Fibroblast of gingiva (primary cell): ENCODE measurements around the gene ELAVL2.
"Not testable (repeated sequence)": the region's sequence is repeated elsewhere in the genome, so short reads cannot be mapped to it uniquely, and the experiment has no call there.

Experiments used
- DNase-seq: peaks from one replicate; pipeline ENCODE4 v3.0.0-alpha.2; 2011; ENCODE audit warnings: low read depth

The ELAVL2 gene

GRCh38 chr9:23723048-23723447 lies 103.0 kb downstream of the ELAVL2 start:
- DNase-seq = not testable (repeated sequence)

DNA sequence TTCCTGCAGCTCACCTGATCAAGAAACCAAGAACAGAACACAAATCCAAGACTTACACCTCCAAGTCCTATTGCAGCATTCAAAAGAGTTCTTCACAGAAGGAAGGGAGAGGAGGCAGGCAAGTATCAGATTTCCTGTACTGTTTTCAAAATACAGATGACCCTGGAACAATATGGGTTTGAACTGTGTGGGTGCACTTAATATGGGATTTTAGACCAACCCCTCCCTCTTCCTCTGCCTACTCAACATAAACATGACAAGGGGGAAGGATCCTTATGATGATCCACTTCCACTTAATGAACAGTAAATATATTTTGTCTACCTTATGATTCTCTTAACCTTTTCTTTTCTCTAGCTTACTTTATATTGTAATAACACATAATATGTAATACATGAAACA lies 104.6 kb downstream of the ELAVL2 start:
- DNase-seq = no peak

- no peak for DNase-seq
Measured at GRCh38 chr9:23717505-23717904, 108.5 kb downstream of the ELAVL2 start.

GRCh38 chr9:23707249-23707648 lies 118.8 kb downstream of the ELAVL2 start:
- DNase-seq = no peak

- DNase-seq = no peak
Measured at GRCh38 chr9:23702311-23702922, 123.6 kb downstream of the ELAVL2 start.

- no peak for DNase-seq
Measured at GRCh38 chr9:23701291-23701690, 124.7 kb downstream of the ELAVL2 start.

GRCh38 chr9:23700359-23700758 lies 125.7 kb downstream of the ELAVL2 start:
- DNase-seq = no peak

DNA sequence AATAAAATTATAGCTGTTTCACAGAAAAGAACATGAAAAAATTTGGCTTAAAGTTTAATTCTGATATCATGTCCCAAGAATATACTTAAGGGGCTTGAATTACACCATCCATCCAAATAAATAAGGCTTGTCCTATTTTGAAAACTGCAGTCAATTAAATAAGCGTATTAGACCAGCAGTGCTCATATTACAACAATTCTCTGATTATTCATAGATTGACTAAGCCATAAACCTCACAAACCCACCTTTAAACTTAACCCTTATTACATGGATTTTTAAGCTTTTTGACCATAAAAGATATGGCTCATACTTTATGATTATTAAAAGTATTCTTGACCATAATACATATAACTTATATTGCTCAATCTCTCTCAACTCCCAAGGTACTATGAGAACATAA lies 127.9 kb downstream of the ELAVL2 start:
- DNase-seq = no peak

DNA sequence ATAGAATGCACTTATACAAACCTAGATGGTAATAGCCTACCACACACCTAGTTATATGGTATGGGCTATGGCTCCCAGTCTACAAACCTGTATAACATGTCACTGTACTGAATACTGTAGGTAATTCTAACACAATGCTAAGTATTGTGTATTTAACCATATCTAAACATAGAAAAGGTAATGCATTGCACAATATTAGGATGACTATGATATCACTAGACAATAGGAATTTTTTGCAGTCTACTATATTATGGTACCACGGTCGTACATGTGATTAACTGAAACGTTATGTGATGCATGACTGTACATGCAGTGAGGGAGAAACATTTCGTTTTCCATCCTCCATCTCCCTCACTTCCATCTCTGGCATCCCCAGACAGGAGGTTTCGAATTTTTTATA lies 130.5 kb downstream of the ELAVL2 start:
- no peak for DNase-seq

DNA sequence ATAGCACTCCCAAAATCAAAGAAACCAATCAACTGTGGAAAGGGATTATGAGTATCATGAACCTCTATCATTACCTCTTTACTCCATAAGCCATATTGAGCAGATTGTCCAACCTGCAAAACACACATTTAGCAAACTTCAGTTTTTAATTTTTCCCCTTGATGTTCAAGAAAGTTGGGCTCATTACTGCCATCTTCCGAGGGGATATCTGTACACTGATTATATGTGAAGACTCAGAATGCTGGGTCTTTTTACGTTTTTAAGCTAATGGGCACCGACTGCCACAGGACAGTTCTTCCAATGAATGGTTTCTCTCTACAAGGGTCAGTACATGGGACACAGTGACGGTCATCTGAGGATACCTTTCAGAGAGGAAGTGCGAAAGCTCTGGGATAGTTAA lies 132.7 kb downstream of the ELAVL2 start:
- no peak for DNase-seq

DNA sequence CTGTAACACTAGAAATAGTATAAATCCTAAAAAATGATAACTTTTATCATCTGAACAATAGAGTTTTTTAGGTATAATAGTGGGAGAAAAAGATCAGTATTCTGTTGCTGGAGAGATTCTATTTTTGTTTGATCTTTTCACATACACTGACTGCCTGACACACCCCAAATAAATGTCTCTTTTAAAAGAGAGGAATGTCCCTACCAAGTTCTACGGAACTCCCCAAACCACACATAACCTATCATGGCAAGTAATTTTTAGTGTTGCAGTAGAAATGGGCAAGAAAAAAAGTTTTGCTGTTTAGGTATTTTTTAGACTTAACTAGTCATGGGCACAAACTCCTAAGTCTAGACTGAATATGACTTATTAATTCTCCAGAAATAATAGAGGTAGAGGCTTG lies 139.1 kb downstream of the ELAVL2 start:
- no peak for DNase-seq

- no peak for DNase-seq
Measured at GRCh38 chr9:23686257-23686656, 139.8 kb downstream of the ELAVL2 start.

DNA sequence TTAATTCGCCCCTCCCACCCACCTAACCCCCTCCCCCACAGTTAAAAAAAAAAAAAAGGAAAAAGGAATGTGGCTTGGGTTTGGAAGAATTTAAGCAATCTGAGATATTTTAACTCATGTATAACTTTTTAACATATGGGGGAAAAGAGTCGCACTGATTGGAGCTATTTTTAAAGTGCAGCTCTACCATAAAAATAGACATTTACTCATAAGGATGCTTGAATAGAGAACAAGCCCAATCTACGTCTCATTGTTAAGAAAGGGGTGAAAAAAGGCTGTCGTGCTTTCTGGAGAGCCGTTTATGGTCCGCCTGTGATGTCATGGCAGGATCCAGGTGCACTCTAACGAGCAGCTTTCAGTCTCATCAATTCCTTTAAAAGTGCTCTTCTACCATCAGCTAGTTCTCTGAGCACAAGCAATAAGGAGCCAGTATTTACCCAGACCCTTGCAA lies 142.4 kb downstream of the ELAVL2 start:
- no peak for DNase-seq

- DNase-seq = no peak
Measured at GRCh38 chr9:23682891-23683431, 143.1 kb downstream of the ELAVL2 start.

DNA sequence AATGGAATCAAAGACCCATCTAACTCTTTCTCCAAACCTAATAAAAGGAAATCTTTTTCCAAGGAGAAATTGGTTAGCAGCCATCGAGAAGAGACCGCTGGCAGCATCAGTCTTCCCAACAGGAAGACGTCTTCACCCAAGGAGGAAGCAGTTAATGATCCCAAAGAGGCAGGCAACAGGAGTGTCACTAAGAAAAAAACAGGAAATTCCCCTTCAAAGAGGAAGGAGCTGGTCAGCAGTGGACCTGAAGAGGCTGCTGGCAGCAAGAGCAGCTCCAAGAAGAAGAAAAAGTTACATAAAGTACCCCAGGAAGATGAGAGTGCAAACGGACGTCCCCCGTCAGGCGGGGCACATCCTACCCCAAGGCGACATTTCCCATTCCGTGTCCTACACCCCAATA lies 143.7 kb downstream of the ELAVL2 start:
- DNase-seq = no peak

DNA sequence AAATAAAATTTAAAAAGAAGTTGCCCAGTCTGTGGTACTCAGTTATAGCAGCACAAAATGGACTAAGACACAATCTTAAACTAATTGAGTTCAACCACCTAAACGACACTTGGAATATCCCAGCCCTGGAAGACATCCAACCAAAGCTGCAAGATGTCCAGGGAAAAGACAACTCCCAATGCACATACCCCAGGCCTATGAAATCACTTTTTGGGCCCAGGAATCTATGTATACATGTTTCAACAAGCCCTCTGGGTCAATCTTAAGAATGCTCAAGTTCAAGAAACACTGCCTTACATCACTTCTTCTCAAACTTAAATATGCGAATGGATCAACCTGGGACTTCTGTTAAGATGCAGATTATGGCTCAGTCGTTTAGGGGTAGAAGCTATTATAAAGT lies 148.6 kb downstream of the ELAVL2 start:
- DNase-seq = no peak

DNA sequence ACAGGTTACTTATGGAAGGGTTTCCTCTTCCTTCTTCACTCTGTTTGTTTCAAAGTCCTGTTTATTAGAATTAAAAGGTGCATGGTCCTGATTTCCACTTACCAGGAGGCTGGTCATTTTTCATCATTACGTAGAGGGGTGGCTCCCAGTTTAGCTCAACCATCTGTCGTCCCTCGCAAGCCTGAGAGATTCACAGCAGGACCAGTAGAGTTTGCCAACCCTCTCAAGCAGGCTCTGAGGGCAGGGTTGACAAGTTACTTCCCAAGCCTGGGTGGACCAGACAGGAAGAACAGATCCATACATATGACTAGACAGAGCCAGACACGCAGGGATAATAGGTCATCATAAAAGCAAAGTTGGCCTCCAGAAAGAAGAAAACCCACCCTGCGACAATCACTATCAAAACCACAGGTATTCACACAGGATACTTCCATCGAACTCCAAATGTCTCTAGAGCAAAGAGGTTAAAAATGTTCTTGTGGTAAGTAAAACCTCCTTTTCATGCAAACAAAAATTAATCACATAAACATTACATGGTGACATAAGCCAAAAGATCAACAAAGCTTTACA lies 151.9 kb downstream of the ELAVL2 start:
- DNase-seq = no peak

DNA sequence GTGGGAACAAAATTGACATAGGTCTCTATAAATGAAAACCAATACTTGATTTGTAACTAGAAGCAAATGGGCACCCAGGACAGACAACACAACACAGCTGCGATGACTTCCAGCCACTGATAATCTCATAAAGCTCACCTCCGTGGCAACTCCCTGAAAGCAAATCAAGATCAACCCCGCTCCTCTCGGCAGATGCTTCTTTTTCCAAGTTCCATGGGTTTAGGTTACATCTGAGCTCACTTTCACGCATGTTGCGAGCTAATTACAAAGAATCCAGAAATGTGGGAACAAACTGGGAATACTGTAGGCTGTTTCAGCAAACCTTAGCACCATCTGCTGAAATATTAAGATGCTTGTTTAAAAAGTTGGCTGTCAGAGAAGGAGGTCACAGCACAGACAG lies 153.9 kb downstream of the ELAVL2 start:
- no peak for DNase-seq

- no peak for DNase-seq
Measured at GRCh38 chr9:23669776-23670175, 156.3 kb downstream of the ELAVL2 start.

DNA sequence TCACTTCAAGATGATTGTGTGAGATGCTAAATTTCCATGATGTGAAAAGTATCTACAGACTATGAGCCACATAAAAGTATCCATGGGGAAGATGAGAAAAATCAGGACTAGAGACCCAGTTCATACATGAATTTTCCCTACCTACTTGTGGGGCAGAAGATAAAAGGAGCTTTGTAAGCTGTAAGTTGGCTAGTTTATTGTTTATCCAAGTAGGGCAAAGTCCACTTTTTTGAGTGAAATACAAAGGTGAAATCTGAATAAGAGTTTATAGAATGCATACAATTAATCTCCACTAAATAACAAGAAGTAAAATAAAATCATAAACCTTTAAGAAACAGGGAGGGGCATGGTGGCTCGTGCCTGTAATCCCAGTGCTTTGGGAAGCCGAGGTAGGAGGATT lies 160.4 kb downstream of the ELAVL2 start:
- DNase-seq = no peak

- DNase-seq = no peak
Measured at GRCh38 chr9:23665051-23665450, 161.0 kb downstream of the ELAVL2 start.

- no peak for DNase-seq
Measured at GRCh38 chr9:23663946-23664345, 162.1 kb downstream of the ELAVL2 start.

DNA sequence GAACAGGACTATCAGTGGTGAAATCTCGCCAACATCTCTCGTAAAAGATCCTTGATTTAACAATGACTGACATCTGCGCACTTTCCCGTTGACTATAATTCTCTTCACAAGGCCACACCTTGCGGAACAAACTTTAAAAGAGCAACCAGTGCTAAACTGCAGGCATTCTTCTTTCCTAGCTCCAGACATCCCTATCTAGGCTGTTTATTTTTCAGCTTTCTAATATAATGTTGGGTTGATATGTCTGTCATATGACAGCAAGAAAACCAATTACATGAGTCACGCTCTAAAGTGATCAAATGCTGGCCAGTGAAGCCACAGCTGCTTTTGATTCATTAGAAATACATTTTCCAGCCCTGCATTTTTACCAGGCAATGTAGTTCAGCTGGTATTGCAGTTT lies 162.5 kb downstream of the ELAVL2 start:
- DNase-seq = no peak

DNA sequence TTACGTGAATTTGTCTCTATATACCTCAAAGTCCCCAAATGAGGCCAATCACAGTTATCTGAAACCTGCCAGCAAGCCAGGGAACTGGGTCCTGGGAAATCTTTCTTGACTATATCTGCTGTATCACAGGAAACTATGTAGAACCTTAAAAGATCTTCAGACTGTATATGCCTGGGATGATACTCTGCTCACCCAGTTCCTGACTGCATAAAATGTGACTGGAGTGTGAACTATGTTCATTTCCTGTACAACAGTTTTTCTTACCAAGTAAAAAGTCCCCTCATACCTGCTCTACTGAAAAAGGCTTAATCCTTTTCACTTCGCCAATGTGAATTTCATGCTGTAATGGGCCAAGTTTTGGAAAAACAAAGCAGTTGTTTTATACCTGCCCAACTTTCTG lies 162.9 kb downstream of the ELAVL2 start:
- DNase-seq = no peak
